Osteocyte (in vitro differentiated cells): Measurements from ENCODE around the gene WARS2. TPM values are rescaled to one million over a fixed set of nuclear protein-coding genes. Genes with fewer than 3 reads are reported as not detected.

ENCODE experiments used
- DNase-seq: peaks from one replicate; pipeline ENCODE4 v3.0.0; 2021; ENCODE audit warnings: mixed read lengths; ENCODE audit not compliant: unreplicated experiment; ENCODE audit errors: extremely low spot score
- H3K27ac Mint-ChIP-seq: one replicate; pipeline ENCODE4 v1.8.0; 2021; ENCODE audit warnings: mild to moderate bottlenecking, mixed read lengths; ENCODE audit not compliant: unreplicated experiment
- H3K27me3 Mint-ChIP-seq: one replicate; pipeline ENCODE4 v1.8.0; 2021; ENCODE audit warnings: mixed read lengths; ENCODE audit not compliant: unreplicated experiment
- H3K36me3 Mint-ChIP-seq: one replicate; pipeline ENCODE4 v1.8.0; 2021; ENCODE audit warnings: mixed read lengths; ENCODE audit not compliant: unreplicated experiment
- H3K4me1 Mint-ChIP-seq: one replicate; pipeline ENCODE4 v1.8.0; 2021; ENCODE audit warnings: mixed read lengths; ENCODE audit not compliant: unreplicated experiment
- H3K4me3 Mint-ChIP-seq: one replicate; pipeline ENCODE4 v1.8.0; 2021; ENCODE audit warnings: mild to moderate bottlenecking, moderate library complexity, mixed read lengths; ENCODE audit not compliant: unreplicated experiment
- H3K9me3 Mint-ChIP-seq: one replicate; pipeline ENCODE4 v1.8.0; 2021; ENCODE audit warnings: mixed read lengths; ENCODE audit not compliant: unreplicated experiment
- long read RNA-seq: library from polyadenylated mRNA; unstranded; transcript quantifications from one replicate; pipeline ENCODE4 v2.0.0, GENCODE V29; 2021
- total RNA-seq: library from RNA; stranded (reverse); gene quantifications from 2 replicates; pipeline ENCODE4 v1.2.1, GENCODE V29; 2021
- TF ChIP-seq, protein P1 (sequence below): fragments of 200-600 bp; sonication (generic); IDR thresholded peaks from 2 replicates; pipeline ENCODE4 v1.5.0; 2021; ENCODE audit warnings: antibody characterized with exemption, mild to moderate bottlenecking, moderate library complexity

The WARS2 gene
- 9.8 and 13.2 TPM in 2 replicates for total RNA-seq
- long read RNA-seq, transcript WARS2-201 (6 exons, 2,800 nt) = major isoform, 16 of 38 reads
- long read RNA-seq, partial matches to known transcripts = 7 of 38 reads
- long read RNA-seq, other reads (novel, unspliced or antisense) = 12 of 38 reads

DNA sequence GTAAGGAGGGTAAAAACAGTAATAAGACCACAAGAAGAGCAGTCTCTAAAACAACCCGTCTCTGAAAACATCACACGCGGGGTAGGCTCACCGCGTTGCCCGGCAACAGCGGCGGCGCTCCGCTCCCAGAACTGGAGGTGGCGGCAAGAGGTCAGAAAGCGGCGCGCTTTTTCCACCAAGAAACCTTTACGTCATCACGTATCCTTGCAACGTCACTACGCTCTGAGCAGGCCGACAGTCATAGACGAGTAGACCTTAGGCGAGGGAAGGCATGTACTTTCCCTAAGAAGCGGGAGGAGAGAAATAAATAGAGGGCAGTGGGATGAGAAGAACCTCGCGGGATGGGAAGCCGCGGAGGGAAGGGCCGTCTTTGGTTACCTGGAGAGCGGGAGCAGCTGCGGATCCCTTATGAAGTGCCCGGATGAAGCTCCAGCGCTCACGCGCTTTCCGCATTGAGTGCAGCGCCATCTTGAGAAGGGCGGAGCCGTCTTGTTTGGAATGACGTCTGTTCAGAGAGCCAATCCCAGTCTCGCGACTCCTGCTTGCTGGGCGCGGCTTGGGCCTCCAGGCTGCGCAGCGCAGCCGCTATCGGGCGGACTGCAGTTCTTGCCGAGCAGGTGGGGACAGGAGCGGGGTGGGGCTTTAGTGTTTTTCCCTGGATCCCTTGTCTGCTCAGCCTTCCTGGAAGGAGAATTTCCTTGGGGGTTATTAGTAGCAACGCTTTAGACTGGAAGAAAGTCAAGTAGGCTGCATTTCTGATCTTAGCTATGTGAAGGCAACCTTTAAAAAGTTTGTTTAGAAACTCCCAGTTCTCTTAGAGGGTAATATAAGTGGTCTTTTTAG, at the start of gene WARS2:
WARS2 (minus strand) TSS at position 477 of the 843 bp plus-strand sequence; CDS start at position 468, 9 bp downstream.
- H3K4me3 Mint-ChIP-seq = no peak within 1 kb of the TSS
- no peaks in the 10 kb centered on the region for H3K36me3 Mint-ChIP-seq
- H3K27ac Mint-ChIP-seq = no peak within 1 kb of the TSS

DNA sequence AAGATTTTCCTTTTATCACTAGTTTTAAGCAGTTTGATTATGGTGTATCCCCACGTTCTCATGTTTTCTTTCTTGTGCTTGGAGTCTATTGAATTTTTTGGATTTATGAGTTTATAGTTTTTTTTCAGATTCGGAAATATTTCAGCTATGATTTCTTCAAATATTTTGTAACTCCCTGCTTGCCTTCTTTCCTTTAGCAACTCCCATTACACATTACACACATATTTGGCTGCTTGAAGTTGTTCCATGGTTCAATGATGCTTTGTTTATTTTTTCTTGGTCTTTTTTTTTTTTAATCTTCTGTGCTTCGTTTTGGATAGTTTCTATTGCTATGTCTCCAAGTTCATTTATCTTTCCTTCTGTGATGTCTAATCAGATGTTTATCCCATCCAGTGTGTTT, 48.5 kb upstream of the WARS2 start:
- no peak overlapping the region for H3K4me3 Mint-ChIP-seq
- no peak for DNase-seq
- no peaks in the 10 kb centered on the region for H3K27me3 Mint-ChIP-seq

More for the DNA sequence above, at the start of gene WARS2:
- TF ChIP-seq, protein P1, sequence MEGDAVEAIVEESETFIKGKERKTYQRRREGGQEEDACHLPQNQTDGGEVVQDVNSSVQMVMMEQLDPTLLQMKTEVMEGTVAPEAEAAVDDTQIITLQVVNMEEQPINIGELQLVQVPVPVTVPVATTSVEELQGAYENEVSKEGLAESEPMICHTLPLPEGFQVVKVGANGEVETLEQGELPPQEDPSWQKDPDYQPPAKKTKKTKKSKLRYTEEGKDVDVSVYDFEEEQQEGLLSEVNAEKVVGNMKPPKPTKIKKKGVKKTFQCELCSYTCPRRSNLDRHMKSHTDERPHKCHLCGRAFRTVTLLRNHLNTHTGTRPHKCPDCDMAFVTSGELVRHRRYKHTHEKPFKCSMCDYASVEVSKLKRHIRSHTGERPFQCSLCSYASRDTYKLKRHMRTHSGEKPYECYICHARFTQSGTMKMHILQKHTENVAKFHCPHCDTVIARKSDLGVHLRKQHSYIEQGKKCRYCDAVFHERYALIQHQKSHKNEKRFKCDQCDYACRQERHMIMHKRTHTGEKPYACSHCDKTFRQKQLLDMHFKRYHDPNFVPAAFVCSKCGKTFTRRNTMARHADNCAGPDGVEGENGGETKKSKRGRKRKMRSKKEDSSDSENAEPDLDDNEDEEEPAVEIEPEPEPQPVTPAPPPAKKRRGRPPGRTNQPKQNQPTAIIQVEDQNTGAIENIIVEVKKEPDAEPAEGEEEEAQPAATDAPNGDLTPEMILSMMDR = no peak
- H3K4me1 Mint-ChIP-seq = peaks cover 13% of the 10 kb centered on the region
- DNase-seq = peak; percentile 97
- no peaks in the 10 kb centered on the region for H3K9me3 Mint-ChIP-seq
- H3K27me3 Mint-ChIP-seq = no peaks in the 10 kb centered on the region

DNA sequence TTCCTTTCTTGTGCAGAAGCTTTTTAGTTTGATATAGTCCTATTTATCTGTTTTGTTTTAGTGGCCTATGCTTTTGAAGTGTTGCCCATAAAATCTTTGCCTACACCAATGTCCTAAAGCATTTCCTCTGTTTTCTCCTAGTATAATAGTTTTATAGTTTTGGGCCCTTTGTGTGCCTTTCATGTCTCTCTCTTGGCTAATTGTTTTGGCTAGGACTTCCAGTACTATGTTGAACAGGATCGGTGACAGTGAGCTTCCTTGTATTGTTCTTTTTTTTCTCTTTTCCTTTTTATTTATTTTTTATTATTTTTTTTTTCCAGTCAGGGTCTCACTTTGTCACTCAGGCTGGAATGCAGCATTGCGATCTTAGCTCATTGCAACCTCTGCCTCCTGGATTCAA, 47.0 kb upstream of the WARS2 start:
- Mint-ChIP-seq H3K4me3 (no peak overlapping the region), H3K9me3 (peaks cover 9% of the 10 kb centered on the region), H3K27ac (no peak overlapping the region), H3K36me3 (no peaks in the 10 kb centered on the region), H3K4me1 (peaks cover 6% of the 10 kb centered on the region), H3K27me3 (no peaks in the 10 kb centered on the region)
- DNase-seq = no peak
- TF ChIP-seq, protein P1 = no peak

More for the DNA sequence above, 48.5 kb upstream of the WARS2 start:
- H3K9me3 Mint-ChIP-seq = peaks cover 9% of the 10 kb centered on the region
- TF ChIP-seq, protein P1 = no peak
- H3K27ac Mint-ChIP-seq = peak overlapping the region; percentile 27
- H3K36me3 Mint-ChIP-seq = no peaks in the 10 kb centered on the region
- H3K4me1 Mint-ChIP-seq = peaks cover 6% of the 10 kb centered on the region

DNA sequence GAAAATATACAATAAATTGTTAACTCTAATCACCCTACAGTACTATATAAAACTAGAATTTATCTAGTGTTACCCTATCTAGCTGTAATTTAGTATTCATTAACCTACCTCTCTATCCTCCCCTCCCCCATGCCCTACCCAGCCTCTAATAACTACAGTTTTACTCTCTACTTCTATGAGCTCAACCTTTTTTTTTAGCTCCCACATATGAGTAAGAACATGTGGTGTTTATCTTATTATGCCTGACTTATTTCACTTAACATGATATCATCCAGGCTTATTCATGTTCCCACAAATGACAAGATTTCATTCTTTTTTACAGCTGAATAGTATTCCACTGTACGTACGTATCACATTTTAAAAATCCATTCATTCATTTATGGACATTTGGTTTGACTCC, 46.0 kb upstream of the WARS2 start:
- H3K36me3 Mint-ChIP-seq = no peaks in the 10 kb centered on the region
- peaks cover 6% of the 10 kb centered on the region for H3K4me1 Mint-ChIP-seq
- H3K27ac Mint-ChIP-seq = no peak overlapping the region
- TF ChIP-seq, protein P1 = no peak
- H3K9me3 Mint-ChIP-seq = peaks cover 9% of the 10 kb centered on the region
- H3K4me3 Mint-ChIP-seq = no peak overlapping the region
- H3K27me3 Mint-ChIP-seq = no peaks in the 10 kb centered on the region
- DNase-seq = no peak

DNA sequence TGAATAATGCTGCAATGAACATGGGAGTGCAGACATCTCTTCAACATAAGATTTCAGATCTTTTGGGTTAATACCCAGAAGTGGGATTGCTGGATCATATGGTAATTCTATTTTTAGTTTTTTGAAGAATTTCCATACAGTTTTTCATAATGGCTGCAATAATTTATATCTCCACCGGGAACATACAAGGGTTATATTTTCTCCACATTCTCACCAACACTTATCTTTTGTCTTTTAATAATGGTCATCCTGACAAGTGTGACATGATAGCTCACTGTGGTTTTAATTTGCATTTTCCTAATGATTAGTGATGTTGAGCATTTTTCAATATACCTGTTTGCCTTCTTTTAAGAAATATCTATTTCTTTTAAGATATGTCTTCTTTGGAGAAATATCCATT, 44.5 kb upstream of the WARS2 start:
- no peak for DNase-seq
- no peaks in the 10 kb centered on the region for H3K36me3 Mint-ChIP-seq
- H3K27ac Mint-ChIP-seq = no peak overlapping the region
- no peaks in the 10 kb centered on the region for H3K27me3 Mint-ChIP-seq
- peaks cover 9% of the 10 kb centered on the region for H3K9me3 Mint-ChIP-seq
- peaks cover 6% of the 10 kb centered on the region for H3K4me1 Mint-ChIP-seq
- no peak overlapping the region for H3K4me3 Mint-ChIP-seq
- TF ChIP-seq, protein P1 = peak; percentile 11
